ENCODE measurements around the gene TRAIP.

The TRAIP gene

GRCh38 chr3:49799105-49799504, 57.3 kb downstream of the TRAIP start:
- ChIA-PET POLR2A (no interaction called here), CTCF (interaction anchor here (1.0 to 25.2 kb wide), 5 partner anchors 11 to 70 kb away, joined by 3 to 558 read pairs (median 3); no protein-coding TSS in a partner anchor)
- TF ChIP-seq CTCF (IDR thresholded peaks at IDR 0.05; ENCODE audit: control extremely low read depth, extremely low read depth, low read depth, missing control alignments) = no peak
- no peak for DNase-seq (ENCODE audit: extremely low spot score)

- no peak for DNase-seq (ENCODE audit: extremely low spot score)
- ChIA-PET POLR2A (no interaction called here), CTCF (interaction anchor here (0.6 to 25.2 kb wide), 2 partner anchors 11 to 41 kb away, joined by 3 to 558 read pairs; no protein-coding TSS in a partner anchor)
- no peak for TF ChIP-seq CTCF (IDR thresholded peaks at IDR 0.05; ENCODE audit: control extremely low read depth, extremely low read depth, low read depth, missing control alignments)
Measured at GRCh38 chr3:49794926-49795905, 61.1 kb downstream of the TRAIP start.

GRCh38 chr3:49794431-49794830, 61.9 kb downstream of the TRAIP start:
- POLR2A ChIA-PET = no interaction called here
- no peak for DNase-seq (ENCODE audit: extremely low spot score)
- TF ChIP-seq CTCF (IDR thresholded peaks at IDR 0.05; ENCODE audit: control extremely low read depth, extremely low read depth, low read depth, missing control alignments) = no peak
- CTCF ChIA-PET = interaction anchor here (5.1 to 25.2 kb wide), 2 partner anchors 8 to 42 kb away, joined by 38 to 558 read pairs; partner anchors contain the start of gene INKA1

GRCh38 chr3:49793486-49794085, 62.8 kb downstream of the TRAIP start:
- DNase-seq (ENCODE audit: extremely low spot score) = no peak
- no peak for TF ChIP-seq CTCF (IDR thresholded peaks at IDR 0.05; ENCODE audit: control extremely low read depth, extremely low read depth, low read depth, missing control alignments)
- POLR2A ChIA-PET = no interaction called here
- CTCF ChIA-PET = interaction anchor here (5.1 to 25.2 kb wide), 2 partner anchors 9 to 43 kb away, joined by 38 to 558 read pairs; partner anchors contain the start of gene INKA1

- no peak for DNase-seq (ENCODE audit: extremely low spot score)
- ChIA-PET CTCF (interaction anchor here (5.1 to 25.2 kb wide), 2 partner anchors 10 to 44 kb away, joined by 38 to 558 read pairs; partner anchors contain the start of gene INKA1), POLR2A (interaction anchor here (1.5 kb wide), 1 partner anchor 10 kb away, joined by 3 read pairs; the partner anchor contains the start of gene INKA1)
- TF ChIP-seq CTCF (IDR thresholded peaks at IDR 0.05; ENCODE audit: control extremely low read depth, extremely low read depth, low read depth, missing control alignments) = no peak
Measured at GRCh38 chr3:49792371-49793150, 63.8 kb downstream of the TRAIP start.

All from GM10248 (cell line).